Common myeloid progenitor, CD34-positive (primary cell): ENCODE results near the gene NEURL4.

ENCODE experiments used
- CTCF ChIA-PET: fragments of 350-600 bp; sonication (Branson Sonifier 250); formaldehyde crosslinking; loops from one replicate; lab custom pipeline; 2021; ENCODE audit warnings: antibody characterized with exemption; lab: Charles Lee
- POLR2A ChIA-PET: fragments of 350-600 bp; sonication (Branson Sonifier 250); formaldehyde crosslinking; loops from one replicate; lab custom pipeline; 2021; ENCODE audit warnings: antibody characterized with exemption; lab: Charles Lee
- DNase-seq, 3 donors: peaks; one replicate each; pipeline versions ENCODE4 v3.0.0 to v3.0.0-alpha.2; 2013
- H3K27ac ChIP-seq, 2 experiments: 1 replicate in 1 of 2; 2 replicates in 1 of 2; pipeline ENCODE4 v1.7.0; 2013; ENCODE audit warnings: inconsistent platforms in 2 of 2, low read length in 2 of 2, mild to moderate bottlenecking in 2 of 2, low read depth in 1 of 2, moderate library complexity in 1 of 2; ENCODE audit not compliant: severe bottlenecking in 2 of 2, insufficient read depth in 1 of 2, poor library complexity in 1 of 2
- H3K27me3 ChIP-seq, 5 experiments: replicated peaks in 2 of 5; 1 replicate in 3 of 5; 2 replicates in 2 of 5; pipeline versions ENCODE4 v1.6.1 to v1.7.0; 2013; ENCODE audit warnings: low read length in 4 of 5, mild to moderate bottlenecking in 2 of 5, moderate library complexity in 2 of 5, inconsistent platforms in 1 of 5; ENCODE audit not compliant: insufficient read depth in 5 of 5, control insufficient read depth in 4 of 5
- H3K36me3 ChIP-seq, 4 experiments: 1 replicate in 2 of 4; 2 replicates in 2 of 4; pipeline versions ENCODE4 v1.6.1 to v1.7.0; 2013; ENCODE audit warnings: low read length in 3 of 4, control low read depth in 1 of 4, mild to moderate bottlenecking in 1 of 4; ENCODE audit not compliant: control insufficient read depth in 4 of 4, insufficient read depth in 4 of 4
- H3K4me1 ChIP-seq, 4 experiments: 1 replicate in 3 of 4; 2 replicates in 1 of 4; pipeline versions ENCODE4 v1.6.1 to v1.7.1; 2013; ENCODE audit warnings: low read length in 3 of 4, mild to moderate bottlenecking in 3 of 4, control low read depth in 1 of 4, inconsistent platforms in 1 of 4, moderate library complexity in 1 of 4; ENCODE audit not compliant: control insufficient read depth in 4 of 4, insufficient read depth in 4 of 4; ENCODE audit errors: control extremely low read depth in 1 of 4
- H3K4me3 ChIP-seq, 7 experiments: 1 replicate in 4 of 7; 2 replicates in 3 of 7; pipeline versions ENCODE4 v1.5.1 to v1.7.0; 2013; ENCODE audit warnings: mild to moderate bottlenecking in 7 of 7, low read length in 6 of 7, moderate library complexity in 6 of 7, inconsistent platforms in 2 of 7, low read depth in 2 of 7, control low read depth in 1 of 7; ENCODE audit not compliant: insufficient read depth in 4 of 7, control insufficient read depth in 1 of 7; ENCODE audit errors: extremely low read depth in 1 of 7
- H3K9me3 ChIP-seq, 5 experiments: 1 replicate in 4 of 5; 2 replicates in 1 of 5; pipeline versions ENCODE4 v1.6.1 to v1.7.1; 2013; ENCODE audit warnings: low read length in 4 of 5, mild to moderate bottlenecking in 2 of 5, inconsistent platforms in 1 of 5, low read depth in 1 of 5, moderate library complexity in 1 of 5; ENCODE audit not compliant: control insufficient read depth in 4 of 5, insufficient read depth in 2 of 5; ENCODE audit errors: control extremely low read depth in 1 of 5
- WGBS: methylation state at CpG from one replicate; pipeline ENCODE4 v1.1.5; 2013; ENCODE audit not compliant: insufficient coverage; 5-methylcytosine and 5-hydroxymethylcytosine counted together

Gene NEURL4

DNA sequence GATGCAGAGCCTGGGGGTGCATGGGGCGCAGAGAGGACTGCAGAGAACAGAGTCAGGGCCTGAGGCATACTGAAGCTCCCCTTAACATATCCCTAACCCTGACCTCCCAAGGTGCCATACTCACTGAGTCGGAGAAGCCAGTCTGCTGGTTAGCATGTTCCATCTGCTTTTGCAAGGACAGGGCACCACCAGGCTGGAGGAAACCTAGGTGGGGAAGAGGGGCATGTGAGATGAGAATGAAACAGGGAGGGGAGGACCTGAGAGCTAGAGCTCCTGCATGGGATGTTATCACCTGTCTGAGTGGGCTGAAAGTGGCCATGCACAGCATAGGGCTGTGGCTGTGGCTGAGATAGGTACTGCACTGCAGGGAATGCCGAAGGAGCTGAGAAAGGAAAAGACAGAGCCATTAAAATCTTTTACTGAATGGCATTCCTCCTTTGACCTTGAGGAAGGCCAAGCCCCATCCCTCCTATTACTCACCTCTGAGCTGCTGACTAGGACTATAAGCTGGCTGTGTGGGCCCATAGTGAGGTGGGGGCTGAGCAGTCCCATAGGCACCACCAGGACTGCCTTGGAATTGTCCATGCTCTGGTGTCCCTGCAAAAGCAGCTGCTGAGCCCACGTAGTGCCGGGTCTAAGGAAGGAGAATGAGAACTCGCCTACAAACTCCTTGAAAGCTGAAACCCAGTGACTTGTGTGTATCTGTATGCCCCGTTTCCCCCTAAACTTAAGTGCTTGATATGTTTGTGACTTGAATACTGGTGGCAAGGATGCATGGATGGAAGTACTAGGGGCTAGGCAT is 15.8 kb downstream of the NEURL4 start:
- peak overlapping the region in 1 of 7 experiments; percentile 74 for H3K4me3 ChIP-seq
- peaks cover 16 to 51% (median 37%) of the 10 kb centered on the region in 4 experiments for H3K4me1 ChIP-seq
- peaks cover 20 to 63% (median 55%) of the 10 kb centered on the region in 4 experiments for H3K36me3 ChIP-seq
- WGBS = 95% methylated on average over 6 of the region's 7 CpGs
- H3K9me3 ChIP-seq = no peaks in the 10 kb centered on the region
- DNase-seq = peak in 2 of 3 donors; percentile 42 to 47
- no peaks in the 10 kb centered on the region for H3K27me3 ChIP-seq
- CTCF ChIA-PET = interaction anchor here (0.8 to 2.5 kb wide), 10 partner anchors 9 to 38 kb away, joined by 3 to 11 read pairs (median 4); no protein-coding TSS in a partner anchor
- H3K27ac ChIP-seq = no peak overlapping the region
- POLR2A ChIA-PET = interaction anchor here (0.5 to 1.2 kb wide), 3 partner anchors 23 to 190 kb away, joined by 3 to 6 read pairs (median 6); partner anchors contain the start of genes ACAP1 and TMEM256

DNA sequence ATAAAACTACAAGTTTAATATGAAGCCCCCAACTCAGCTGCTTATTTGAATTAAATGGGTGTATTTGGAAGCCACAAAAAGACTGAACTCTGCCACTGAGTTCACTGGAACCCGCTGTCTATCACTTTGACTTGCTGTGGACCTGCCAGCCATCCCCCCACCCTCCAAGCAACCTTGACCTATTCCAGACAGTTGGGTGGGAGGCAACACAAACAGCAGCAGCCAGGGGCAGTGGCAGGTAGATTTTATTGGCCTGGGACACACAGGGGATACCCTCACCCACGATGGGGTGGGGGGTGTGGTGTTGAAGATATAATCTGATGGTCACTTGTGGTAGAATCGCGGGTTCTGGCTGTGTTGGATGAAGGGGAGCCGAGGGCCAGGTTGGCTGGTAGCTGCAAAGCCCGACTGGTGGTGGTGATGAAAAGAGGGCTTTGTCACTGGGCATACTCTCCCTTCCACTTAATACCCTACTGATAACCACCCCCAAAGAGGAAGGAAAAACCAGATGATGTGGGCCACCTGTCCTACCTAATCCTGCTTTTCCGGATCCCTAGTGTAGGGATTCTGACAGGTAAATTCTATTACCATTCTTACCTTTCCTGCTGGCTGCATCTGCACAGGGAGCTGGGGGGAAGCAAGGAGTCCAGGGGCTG is 16.6 kb downstream of the NEURL4 start:
- no peak for DNase-seq
- ChIA-PET CTCF (interaction anchor here (0.8 to 2.5 kb wide), 6 partner anchors 11 to 38 kb away, joined by 3 to 8 read pairs (median 4); no protein-coding TSS in a partner anchor), POLR2A (interaction anchor here (1.0 kb wide), 1 partner anchor 24 kb away, joined by 3 read pairs; the partner anchor contains the start of gene ACAP1)
- H3K9me3 ChIP-seq = no peaks in the 10 kb centered on the region
- peaks cover 16 to 51% (median 37%) of the 10 kb centered on the region in 4 experiments for H3K4me1 ChIP-seq
- H3K36me3 ChIP-seq = peaks cover 17 to 56% (median 49%) of the 10 kb centered on the region in 4 experiments
- WGBS = 33% methylated on average over 1 of the region's 7 CpGs
- no peaks in the 10 kb centered on the region for H3K27me3 ChIP-seq
- H3K27ac ChIP-seq = no peak overlapping the region
- no peak overlapping the region for H3K4me3 ChIP-seq

- POLR2A ChIA-PET = no interaction called here
- no peaks in the 10 kb centered on the region for H3K9me3 ChIP-seq
- CTCF ChIA-PET = interaction anchor here (0.6 to 2.3 kb wide), 4 partner anchors 8 to 95 kb away, joined by 3 to 8 read pairs (median 4); partner anchors contain the start of gene ACAP1
- peaks cover 16 to 53% (median 39%) of the 10 kb centered on the region in 4 experiments for H3K4me1 ChIP-seq
- H3K4me3 ChIP-seq = no peak overlapping the region
- H3K36me3 ChIP-seq = peaks cover 17 to 50% (median 40%) of the 10 kb centered on the region in 4 experiments
- no peaks in the 10 kb centered on the region for H3K27me3 ChIP-seq
- peak overlapping the region in 1 of 2 experiments; percentile 35 for H3K27ac ChIP-seq
- DNase-seq = no peak
- WGBS = 98% methylated on average over 7 of the region's 7 CpGs
These were observed 17.9 kb downstream of the NEURL4 start for GRCh38 chr17:7311110-7311705.

- Histone ChIP-seq H3K36me3 (peaks cover 17 to 50% (median 39%) of the 10 kb centered on the region in 4 experiments), H3K27me3 (no peaks in the 10 kb centered on the region), H3K4me1 (peaks cover 16 to 42% (median 29%) of the 10 kb centered on the region in 4 experiments), H3K4me3 (peak overlapping the region in 5 of 7 experiments; percentile 43 to 99 (median 87)), H3K9me3 (no peaks in the 10 kb centered on the region), H3K27ac (peak overlapping the region in 1 of 2 experiments; percentile 96)
- no peak for DNase-seq
- WGBS = 95% methylated on average over 12 of the region's 12 CpGs
- POLR2A ChIA-PET = interaction anchor here (0.6 to 2.0 kb wide), 2 partner anchors 20 to 225 kb away, joined by 3 to 4 read pairs; partner anchors contain the start of gene NEURL4
- CTCF ChIA-PET = interaction anchor here (1.0 to 2.4 kb wide), 6 partner anchors 11 to 29 kb away, joined by 3 to 13 read pairs (median 4); partner anchors contain the start of genes ACAP1 and NEURL4
These were observed 19.5 kb downstream of the NEURL4 start for GRCh38 chr17:7309628-7310027.

GRCh38 chr17:7308625-7309433 is 20.3 kb downstream of the NEURL4 start:
- WGBS = 0% methylated on average over 6 of the region's 14 CpGs
- Histone ChIP-seq H3K27ac (peak overlapping the region; percentile 85 to 96), H3K27me3 (no peaks in the 10 kb centered on the region), H3K4me3 (peak overlapping the region; percentile 67 to 99 (median 87)), H3K36me3 (peaks cover 17 to 47% (median 35%) of the 10 kb centered on the region in 4 experiments), H3K9me3 (no peaks in the 10 kb centered on the region), H3K4me1 (peaks cover 11 to 34% (median 22%) of the 10 kb centered on the region in 4 experiments)
- peak; percentile 95 to 99 (median 99) for DNase-seq
- ChIA-PET CTCF (interaction anchor here (1.0 to 2.4 kb wide), 5 partner anchors 11 to 28 kb away, joined by 3 to 13 read pairs (median 3); partner anchors contain the start of genes ACAP1 and NEURL4), POLR2A (interaction anchor here (0.6 to 2.0 kb wide), 2 partner anchors 21 to 224 kb away, joined by 3 to 4 read pairs; partner anchors contain the start of gene NEURL4)
